WERI-Rb-1 (cell line): ENCODE data around the gene LCOR.

Experiments
- DNase-seq: peaks from one replicate; pipeline ENCODE4 v3.0.0-alpha.2; 2020
- H3K27ac ChIP-seq: fragments of 250-450 bp; sonication (Bioruptor Pico); 2 replicates; pipeline ENCODE4 v1.5.1; 2020; ENCODE audit warnings: mild to moderate bottlenecking, moderate library complexity
- H3K27me3 ChIP-seq: fragments of 250-450 bp; sonication (Bioruptor Pico); 2 replicates; pipeline ENCODE4 v1.5.1; 2021; ENCODE audit warnings: mild to moderate bottlenecking, low read depth, moderate library complexity; ENCODE audit not compliant: insufficient read depth, severe bottlenecking
- H3K36me3 ChIP-seq: fragments of 250-450 bp; sonication (Bioruptor Pico); 2 replicates; pipeline ENCODE4 v1.5.1; 2020; ENCODE audit warnings: mild to moderate bottlenecking, moderate library complexity
- H3K4me3 ChIP-seq: 2 replicates; pipeline ENCODE4 v1.5.1; 2011; ENCODE audit warnings: low read depth, mild to moderate bottlenecking, control low read depth, low read length
- H3K9me3 ChIP-seq: fragments of 250-450 bp; sonication (Bioruptor Pico); 2 replicates; pipeline ENCODE4 v1.5.1; 2021; ENCODE audit warnings: mild to moderate bottlenecking, moderate library complexity; ENCODE audit not compliant: severe bottlenecking
- CTCF ChIP-seq: IDR thresholded peaks from 2 replicates; pipeline ENCODE4 v1.5.1; 2011; ENCODE audit warnings: low read depth, mild to moderate bottlenecking, control low read depth, inconsistent platforms, low read length

Gene LCOR

GRCh38 chr10:97042081-97042480 is 210.0 kb downstream of the LCOR start:
- TF ChIP-seq CTCF, result no peak
- no peak for DNase-seq
- H3K9me3 ChIP-seq, result peaks cover 3% of the 10 kb centered on the region

GRCh38 chr10:97042716-97043562 is 210.8 kb downstream of the LCOR start:
- DNase-seq, result no peak
- TF ChIP-seq CTCF, result no peak
- Histone ChIP-seq H3K9me3 (peaks cover 3% of the 10 kb centered on the region), H3K4me3 (no peak overlapping the region), H3K27me3 (no peaks in the 10 kb centered on the region), H3K36me3 (peaks cover 15% of the 10 kb centered on the region), H3K27ac (no peak overlapping the region)

More at GRCh38 chr10:97042081-97042480, 210.0 kb downstream of the LCOR start:
- H3K27ac ChIP-seq, result no peak overlapping the region
- H3K27me3 ChIP-seq, result no peaks in the 10 kb centered on the region
- no peak overlapping the region for H3K4me3 ChIP-seq
- peaks cover 15% of the 10 kb centered on the region for H3K36me3 ChIP-seq

DNA sequence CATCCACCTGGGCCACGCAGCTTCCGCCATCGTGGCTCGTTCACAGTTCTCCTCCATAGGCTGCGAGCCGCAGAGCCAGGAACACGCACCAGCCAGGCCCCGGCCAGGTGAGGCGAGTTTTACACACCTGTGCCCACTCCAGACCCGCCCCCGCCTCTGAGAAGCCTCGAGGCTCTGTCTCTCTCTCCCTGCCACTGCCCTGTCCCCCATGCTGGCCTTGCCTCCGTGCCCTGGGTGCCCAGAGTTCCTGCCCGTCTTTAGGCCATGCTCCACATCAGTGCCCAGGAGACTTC is 211.4 kb downstream of the LCOR start:
- Histone ChIP-seq H3K4me3 (no peak overlapping the region), H3K27ac (no peak overlapping the region), H3K9me3 (peaks cover 3% of the 10 kb centered on the region), H3K27me3 (no peaks in the 10 kb centered on the region), H3K36me3 (peaks cover 15% of the 10 kb centered on the region)
- no peak for DNase-seq
- TF ChIP-seq CTCF, result no peak
